GM19240 (cell line): ENCODE measurements around the gene ADGRL1.
"Not testable (repeated sequence)": the region's sequence is repeated elsewhere in the genome, so short reads cannot be mapped to it uniquely, and the experiment has no call there.

Source experiments
- DNase-seq: peaks from one replicate; pipeline ENCODE4 v3.0.0; 2011; ENCODE audit warnings: low spot score; ENCODE audit not compliant: insufficient read length

Gene ADGRL1

GRCh38 chr19:14195216-14195615, 10.8 kb downstream of the ADGRL1 start:
- DNase-seq = not testable (repeated sequence)

- no peak for DNase-seq
These were observed 16.6 kb downstream of the ADGRL1 start for GRCh38 chr19:14189415-14189814.

- DNase-seq = not testable (repeated sequence)
These were observed 17.9 kb downstream of the ADGRL1 start for GRCh38 chr19:14188086-14188485.

GRCh38 chr19:14187561-14187960, 18.4 kb downstream of the ADGRL1 start:
- DNase-seq = no peak

GRCh38 chr19:14186684-14187083, 19.3 kb downstream of the ADGRL1 start:
- not testable (repeated sequence) for DNase-seq

- DNase-seq = not testable (repeated sequence)
These were observed 20.3 kb downstream of the ADGRL1 start for GRCh38 chr19:14185691-14186090.

- DNase-seq = no peak
These were observed 20.8 kb downstream of the ADGRL1 start for GRCh38 chr19:14185158-14185557.

- no peak for DNase-seq
These were observed 22.1 kb downstream of the ADGRL1 start for GRCh38 chr19:14183741-14184350.

GRCh38 chr19:14182476-14182875, 23.5 kb downstream of the ADGRL1 start:
- DNase-seq = no peak

GRCh38 chr19:14181906-14182305, 24.1 kb downstream of the ADGRL1 start:
- no peak for DNase-seq

GRCh38 chr19:14181199-14181598, 24.8 kb downstream of the ADGRL1 start:
- DNase-seq = not testable (repeated sequence)

- no peak for DNase-seq
These were observed 28.4 kb downstream of the ADGRL1 start for GRCh38 chr19:14177496-14178074.

- DNase-seq = no peak
These were observed 30.6 kb downstream of the ADGRL1 start for GRCh38 chr19:14175351-14175792.

- no peak for DNase-seq
These were observed 31.1 kb downstream of the ADGRL1 start for GRCh38 chr19:14174883-14175282.

GRCh38 chr19:14168993-14169392, 37.0 kb downstream of the ADGRL1 start:
- DNase-seq = no peak

GRCh38 chr19:14168259-14168972, 37.6 kb downstream of the ADGRL1 start:
- no peak for DNase-seq

- no peak for DNase-seq
These were observed 38.3 kb downstream of the ADGRL1 start for GRCh38 chr19:14167576-14168138.

GRCh38 chr19:14166999-14167575, 38.9 kb downstream of the ADGRL1 start:
- DNase-seq = no peak

- DNase-seq = no peak
These were observed 39.8 kb downstream of the ADGRL1 start for GRCh38 chr19:14165990-14166830.

GRCh38 chr19:14164724-14165493, 41.1 kb downstream of the ADGRL1 start:
- DNase-seq = no peak
